D341Med (cell line): ENCODE measurements around the gene INPP5A.

ENCODE experiments used
- DNase-seq: peaks from one replicate; pipeline ENCODE4 v3.0.0; 2012; ENCODE audit warnings: low spot score

INPP5A gene

DNA sequence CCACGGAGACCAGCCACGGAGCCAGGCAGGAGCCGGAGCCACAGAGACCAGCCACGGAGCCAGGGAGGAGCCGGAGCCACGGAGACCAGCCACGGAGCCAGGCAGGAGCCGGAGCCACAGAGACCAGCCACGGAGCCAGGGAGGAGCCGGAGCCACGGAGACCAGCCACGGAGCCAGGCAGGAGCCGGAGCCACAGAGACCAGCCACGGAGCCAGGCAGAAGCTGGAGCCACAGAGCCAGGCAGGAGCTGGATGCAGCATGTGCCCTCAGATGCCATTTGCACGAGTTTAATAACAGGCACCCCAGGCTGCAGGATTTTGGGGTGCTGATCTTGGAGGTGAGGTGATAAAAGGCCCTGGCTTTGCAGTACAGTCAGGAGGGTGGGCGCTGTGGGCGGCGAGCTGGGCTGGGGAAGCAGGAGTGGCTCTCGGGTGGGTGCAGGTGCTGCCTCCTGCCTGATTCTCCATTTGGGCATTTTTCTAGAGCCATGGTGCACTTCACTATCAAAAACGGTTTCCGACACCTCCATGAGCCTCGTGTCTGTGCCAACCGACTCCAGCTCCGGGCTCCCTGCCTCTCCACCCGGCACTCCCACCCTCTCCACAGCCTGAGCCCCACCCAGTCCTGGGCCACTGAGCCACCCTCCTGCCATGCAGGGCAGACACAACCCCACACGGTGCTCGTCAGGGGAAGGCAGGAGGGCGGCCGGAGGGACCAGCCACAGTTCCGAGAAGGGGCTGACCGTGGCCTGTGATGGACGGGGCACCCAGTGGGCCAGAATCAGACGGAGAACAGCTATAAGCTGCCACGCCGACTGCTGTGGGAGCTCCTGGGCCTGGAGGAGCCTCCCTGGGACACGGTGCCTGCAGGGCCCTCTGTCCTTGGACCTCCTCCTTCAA is 289.2 kb downstream of the INPP5A start:
- DNase-seq: no peak

DNA sequence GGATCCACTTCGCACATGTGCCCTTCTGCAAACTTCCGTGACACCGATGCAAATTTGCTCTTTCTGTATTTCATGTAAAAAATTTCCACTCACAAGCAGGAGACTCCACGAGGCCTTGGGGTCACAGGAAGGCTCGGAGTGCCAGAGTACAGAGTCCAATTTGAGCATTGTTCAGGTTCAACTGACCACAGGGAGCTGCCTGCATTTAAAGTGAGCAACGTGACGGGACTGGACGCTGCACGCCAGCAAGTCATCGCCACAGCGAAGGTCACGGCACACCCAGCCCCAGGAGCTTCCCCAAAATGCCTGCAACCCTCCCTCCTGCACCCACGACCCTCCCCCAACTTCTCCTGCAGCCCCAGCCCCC is 289.8 kb downstream of the INPP5A start:
- DNase-seq: no peak

DNA sequence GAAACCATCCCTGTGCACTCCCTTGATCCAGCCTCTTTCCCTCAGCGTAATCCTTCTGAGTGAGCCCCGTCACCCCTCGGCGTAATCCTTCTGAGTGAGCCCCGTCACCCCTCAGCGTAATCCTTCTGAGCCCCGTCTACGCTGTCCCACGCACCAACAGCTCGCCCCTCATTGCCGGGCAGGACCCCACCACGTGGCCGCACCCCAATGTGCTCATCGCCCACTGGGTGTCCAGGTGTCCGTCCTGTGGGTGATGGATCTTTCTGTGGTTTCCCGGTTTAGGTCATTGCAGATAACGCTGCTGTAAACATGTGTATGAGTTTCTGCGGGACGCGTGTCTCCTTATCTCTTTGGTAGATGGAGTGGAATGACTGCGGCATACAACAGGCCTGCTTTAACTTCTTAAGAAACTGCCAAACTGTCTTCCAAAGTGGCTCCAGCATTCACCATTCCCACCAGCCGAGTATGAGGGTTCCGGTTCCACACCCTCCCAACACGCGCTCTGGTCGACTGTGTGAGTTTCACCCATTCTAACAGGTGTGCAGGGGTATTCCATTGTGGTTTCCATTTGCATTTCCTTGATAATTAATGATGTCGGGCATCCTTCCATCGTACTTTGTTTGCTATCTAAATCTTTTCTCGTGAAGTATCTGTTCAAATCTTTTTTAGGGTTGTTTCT is 290.4 kb downstream of the INPP5A start:
- no peak for DNase-seq

DNA sequence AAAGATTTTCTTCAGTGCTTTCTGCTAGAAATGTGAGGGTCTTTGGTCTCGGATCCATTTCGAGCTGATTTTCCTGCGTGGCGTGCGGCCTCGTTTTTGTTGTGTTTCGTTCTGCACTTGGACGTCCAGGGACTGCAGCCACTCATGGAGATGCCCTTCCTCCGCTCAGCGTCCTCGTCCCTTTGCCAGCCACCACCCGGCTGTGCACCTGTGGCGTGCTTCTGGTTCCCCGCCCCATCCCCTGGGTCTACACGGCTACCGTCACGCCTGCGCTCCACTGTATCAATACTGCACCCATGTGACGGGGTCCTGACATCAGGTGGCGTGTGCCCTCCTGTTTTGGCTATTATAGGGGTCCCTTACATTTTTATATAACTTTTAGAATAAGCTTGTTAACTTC is 291.1 kb downstream of the INPP5A start:
- DNase-seq: no peak

DNA sequence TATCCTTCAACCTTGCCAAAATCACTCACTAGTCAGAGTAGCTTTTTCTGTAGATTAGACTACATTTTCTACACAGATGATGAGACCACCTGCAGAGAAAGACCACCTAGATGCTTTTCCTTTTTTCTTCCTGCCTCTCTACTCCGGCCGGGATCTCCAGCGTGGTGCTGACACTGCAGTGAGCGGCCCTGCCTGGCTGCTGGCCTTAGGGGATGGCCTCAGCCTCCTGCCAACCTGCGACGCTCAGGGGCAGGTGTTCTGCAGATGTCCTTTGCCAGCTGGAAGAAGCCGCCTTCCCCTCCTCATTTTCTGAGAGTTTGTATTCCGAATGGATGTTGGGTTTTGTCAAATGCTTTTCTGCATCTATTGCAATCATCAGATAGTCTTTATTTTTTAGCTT is 291.8 kb downstream of the INPP5A start:
- peak; percentile 13 for DNase-seq

DNA sequence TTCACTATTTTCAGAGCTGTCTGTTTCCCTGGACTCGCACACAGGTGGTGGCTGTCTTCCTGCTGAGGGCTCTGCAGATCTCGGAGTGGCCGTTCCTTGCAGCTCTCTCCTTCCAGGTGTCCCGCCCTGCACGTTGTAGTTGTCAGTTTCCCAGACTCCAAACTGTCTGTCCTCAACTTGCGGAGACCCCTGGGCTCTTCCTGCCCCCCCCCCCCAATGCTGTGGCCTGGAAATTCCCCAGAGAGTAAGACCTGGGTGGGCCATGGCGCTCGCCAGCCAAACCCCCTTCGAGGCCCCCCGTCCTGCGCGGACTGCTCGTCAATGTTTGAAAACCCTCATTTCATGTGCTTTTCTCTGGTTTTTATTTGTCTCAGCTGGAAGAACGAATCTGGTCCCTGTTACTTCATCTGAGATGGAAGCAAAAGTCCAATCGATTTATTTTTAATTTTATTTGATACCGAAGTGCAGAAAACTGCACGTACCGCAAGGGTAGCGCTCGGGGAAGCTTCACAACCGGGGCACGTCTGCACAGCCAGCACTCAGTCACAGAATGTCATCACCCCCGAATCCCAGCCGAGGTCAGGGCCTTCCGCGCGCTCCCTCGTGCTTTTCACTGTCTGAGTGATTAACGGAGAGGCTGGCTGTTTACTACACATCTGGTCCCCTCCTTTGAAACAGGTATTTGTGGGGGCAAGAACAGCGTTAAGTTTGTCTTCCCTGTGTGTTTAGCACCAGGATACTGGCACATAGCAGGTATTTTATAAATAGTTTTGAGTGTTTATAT is 294.8 kb downstream of the INPP5A start:
- DNase-seq: peak; percentile 12
